Stimulated activated CD8-positive, alpha-beta memory T cell treated with anti-CD3 and anti-CD28 coated beads, Interleukin-15, amount 100 ng/mL, for 24 hours (primary cell): ENCODE data around the gene GPR4.

Source experiments
- DNase-seq: peaks from one replicate; pipeline ENCODE4 v3.0.0-alpha.2; 2020; ENCODE audit warnings: low read depth

The GPR4 gene

GRCh38 chr19:45547965-45548609, 53.9 kb downstream of the GPR4 start:
- no peak for DNase-seq

- no peak for DNase-seq
These were observed 54.7 kb downstream of the GPR4 start for GRCh38 chr19:45547211-45547770.

- DNase-seq: no peak
These were observed 59.8 kb downstream of the GPR4 start for GRCh38 chr19:45542234-45542668.
